NCI-H1694 treated with DMSO at 0.1 percent for 48 hours (cell line): ENCODE data around the gene TGFB2.

Experiments
- DNase-seq: peaks from one replicate; lab custom pipeline; 2025; lab: John Stamatoyannopoulos, UW

The TGFB2 gene

DNA sequence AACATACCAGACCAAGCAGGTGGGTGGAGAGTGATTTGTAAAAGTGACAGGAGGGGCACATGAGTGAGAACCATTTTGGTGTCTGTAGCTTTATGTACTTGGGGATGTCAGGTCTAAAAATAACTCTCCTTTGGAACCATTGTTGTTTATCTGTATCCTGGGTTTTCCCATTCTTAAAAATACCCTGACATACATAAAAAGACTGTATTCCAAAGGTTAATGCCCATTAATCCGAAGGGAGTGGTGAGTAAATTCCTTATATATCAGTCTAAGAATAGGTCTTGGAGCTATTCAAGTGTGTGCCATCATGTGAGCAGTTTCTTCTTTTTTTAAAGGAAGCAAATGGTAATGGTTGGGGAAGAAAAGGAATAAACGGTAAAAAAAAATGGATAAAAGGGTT lies 117.5 kb downstream of the TGFB2 start:
- no peak for DNase-seq

DNA sequence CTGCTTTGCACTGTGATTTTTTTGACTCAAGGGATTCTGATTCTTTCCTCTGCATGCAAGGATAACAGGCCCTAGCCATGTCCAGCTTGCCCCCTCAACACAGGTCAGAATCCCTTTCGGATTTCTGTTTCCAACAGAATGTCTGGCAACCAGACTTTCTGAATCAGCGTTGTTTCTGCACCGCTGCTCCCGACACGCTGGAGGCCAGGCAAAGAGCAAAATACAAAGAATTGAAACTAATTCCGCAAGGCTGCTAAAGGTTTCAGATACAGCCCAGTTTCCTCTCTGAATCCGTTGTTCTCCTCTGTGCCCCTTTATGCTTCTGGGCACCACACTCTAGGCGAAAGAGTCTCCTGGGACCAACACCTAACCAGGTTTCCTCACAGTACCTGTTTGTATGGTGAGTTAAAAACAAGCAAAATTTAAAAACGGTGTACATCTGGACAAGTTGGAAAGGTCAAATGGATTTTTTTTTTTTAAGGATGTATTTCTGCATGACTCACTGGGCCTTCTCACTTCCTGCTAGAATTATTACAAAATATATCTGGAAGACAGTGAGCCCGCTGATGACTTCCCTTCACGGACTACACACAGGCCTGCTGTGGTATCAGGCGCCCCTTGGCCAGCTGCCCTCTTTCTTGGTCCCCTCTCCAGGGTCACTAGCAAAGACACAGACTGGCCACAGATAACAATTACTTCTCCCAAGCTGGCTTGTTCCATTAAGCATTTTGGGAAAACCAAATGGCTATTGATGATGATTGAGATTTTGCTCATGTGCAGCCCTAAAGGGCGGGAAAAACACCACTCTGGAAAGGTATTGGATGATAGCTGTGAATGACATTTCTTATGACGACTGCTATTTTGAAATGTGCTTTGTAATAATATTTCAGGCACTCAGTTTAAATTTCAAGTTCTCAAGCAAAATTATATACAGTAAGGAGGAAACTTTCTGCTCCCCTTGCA lies 118.3 kb downstream of the TGFB2 start:
- no peak for DNase-seq

DNA sequence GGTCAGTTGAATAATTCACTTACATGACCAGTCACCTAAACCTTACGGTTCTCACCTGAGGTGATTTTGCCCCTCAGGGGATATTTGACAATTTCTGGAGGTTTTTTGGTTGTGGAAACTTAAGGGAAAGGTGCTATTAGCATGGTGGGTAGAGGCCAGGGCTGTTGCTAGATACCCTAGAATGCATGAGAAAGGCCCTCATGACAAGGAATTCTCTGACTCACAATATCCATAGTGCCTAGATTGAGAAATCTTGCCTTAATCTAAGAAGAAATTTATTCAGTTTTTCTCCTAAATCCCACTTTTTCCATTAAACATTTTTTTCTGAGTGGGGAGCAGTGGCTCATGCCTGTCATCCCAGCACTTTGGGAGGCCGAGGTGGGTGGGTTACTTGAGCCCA lies 119.7 kb downstream of the TGFB2 start:
- DNase-seq: no peak

DNA sequence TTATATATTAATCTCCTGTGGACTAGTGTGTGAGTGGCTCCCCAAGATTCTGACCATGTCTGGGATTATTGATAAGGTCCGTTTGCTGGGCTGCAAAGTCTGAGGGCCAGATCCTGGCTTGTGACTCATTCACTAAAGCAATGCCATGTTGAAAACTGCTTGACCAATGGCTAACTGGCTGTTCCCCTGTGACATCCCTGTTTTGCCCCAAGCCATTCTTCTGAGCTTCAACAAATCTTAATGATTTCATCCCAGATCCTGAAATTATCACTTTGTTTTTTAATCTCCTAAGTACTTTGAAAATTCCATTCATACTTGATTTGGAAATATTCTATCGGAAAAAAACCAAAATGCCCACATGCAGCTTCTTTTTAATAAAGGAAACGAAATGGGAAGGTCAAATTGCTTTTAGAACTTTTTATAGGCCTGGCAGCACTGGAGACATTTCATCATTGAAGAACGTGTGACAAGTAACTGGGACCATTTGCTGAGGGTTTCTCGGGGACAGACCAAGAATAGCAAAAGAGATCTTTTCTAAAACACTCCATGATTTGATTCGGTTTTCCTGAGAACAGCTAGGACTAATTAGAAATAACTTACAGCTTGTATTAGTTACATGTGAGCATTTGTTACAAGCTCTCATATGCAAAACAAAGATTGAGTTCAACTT lies 121.3 kb downstream of the TGFB2 start:
- DNase-seq: no peak

DNA sequence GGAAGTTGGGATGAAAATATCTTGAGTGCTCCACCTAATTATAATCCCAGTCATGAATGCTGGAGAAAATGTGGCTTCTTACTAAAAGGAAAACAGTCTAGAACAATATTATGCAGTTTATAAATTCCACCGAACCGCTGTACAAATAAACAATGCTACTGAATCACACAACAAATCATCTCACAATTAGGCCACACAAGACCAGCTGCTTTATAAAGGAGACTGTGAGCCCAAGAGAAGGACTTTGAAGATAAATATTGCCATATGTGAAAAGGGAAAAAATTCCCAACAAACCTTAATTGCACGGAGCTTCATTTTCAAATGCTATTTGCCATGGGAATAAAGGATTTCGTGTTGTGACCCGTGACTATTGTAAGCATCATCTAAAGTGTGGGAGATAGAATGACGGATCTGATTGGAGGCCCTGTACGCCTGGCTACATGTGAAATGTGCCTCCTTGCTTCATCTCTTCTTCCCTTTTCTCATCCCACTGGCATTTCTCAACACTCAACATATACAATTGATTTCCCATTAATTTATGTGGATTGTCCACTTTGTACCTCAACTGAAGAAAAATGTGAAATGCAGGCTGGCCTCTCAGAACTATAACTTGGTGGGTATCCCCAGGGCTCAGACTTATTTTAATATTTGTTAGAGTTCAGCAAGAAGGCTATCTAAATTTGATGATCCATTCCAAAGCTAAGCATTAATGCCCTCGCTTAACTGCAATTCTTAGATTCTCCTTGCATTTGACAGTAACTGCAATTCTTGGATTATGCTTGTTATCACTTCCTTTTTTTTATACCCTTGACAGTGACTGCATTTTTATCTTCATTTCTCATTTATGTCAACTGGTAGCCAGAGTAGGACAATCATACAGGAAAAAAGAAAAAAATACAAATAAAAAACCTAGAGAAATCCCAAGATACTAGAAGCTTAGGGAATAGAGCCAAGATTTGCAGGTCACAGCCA lies 122.3 kb downstream of the TGFB2 start:
- DNase-seq: no peak

DNA sequence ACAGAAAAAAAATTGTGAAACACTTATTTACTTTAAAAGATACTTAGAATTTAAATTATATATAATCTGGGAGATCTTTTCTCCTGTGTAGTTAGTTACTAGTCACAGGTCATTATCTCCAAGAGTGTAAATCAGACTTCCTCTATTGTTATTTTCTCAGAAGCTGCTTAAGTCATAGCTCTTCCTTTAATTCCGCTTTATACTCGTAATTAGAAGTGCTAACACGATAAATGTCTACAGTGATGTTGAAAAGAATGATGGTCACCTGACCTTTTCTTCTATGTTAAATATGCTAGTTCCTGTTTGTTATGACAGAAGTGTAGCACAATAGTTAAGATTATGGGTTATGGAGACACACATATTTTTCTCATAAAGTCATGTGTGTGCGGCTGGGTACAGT lies 123.6 kb downstream of the TGFB2 start:
- DNase-seq: no peak

DNA sequence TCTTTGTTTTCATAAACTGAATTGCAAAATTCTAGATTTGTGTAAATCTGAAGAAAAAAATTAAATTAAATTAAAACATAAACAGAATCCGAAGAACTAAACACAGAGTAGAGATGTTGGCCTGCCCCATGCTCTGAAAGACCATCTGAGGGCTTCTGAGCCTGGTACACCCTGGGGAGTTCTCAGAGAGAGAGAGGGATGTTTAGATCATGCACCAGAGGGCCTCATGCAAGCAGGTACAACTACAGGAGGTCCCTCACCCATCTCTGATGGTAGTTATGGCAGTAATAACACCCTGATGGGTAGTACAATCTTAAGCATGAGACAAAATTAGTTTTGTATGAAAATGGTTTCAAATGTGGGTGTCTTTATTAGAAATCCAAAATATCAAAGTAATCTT lies 127.7 kb downstream of the TGFB2 start:
- DNase-seq: no peak

DNA sequence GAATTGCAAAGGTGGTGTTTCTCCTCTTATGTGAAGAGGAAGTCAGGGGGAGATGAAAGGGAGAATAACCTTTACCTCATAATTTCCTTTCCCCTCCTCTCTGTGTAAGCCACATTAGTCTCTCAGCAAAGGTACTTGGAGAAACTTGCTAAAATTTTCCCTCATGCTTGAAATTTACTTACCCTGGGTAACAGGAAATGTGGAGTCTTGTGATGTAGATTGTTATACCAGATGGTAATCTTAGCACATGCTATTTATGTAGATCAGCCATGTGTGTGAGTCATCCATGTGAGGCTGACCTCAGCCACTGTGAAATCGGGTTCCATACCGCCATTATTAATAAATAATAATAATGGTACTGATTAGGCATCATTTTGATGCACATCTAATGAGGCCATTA lies 128.4 kb downstream of the TGFB2 start:
- DNase-seq: no peak

DNA sequence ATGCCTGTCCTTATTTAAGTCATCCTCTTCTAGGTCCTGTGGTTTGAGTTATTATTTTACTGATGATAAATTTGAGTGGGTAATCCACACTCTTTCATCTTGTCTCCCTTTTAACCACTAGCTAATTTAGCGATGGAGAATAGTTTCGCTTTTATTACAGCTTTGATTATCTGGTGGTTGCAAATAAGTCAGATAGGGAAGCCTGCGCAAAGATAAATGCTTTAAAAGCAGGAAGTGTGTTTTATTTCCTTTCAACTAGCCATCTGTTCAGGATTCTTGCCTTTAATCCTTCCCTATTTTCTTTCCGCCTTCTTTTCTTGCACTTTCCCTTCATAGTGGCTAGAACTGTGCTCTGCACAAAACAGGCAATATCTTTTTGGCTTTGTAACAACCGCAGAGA lies 129.0 kb downstream of the TGFB2 start:
- no peak for DNase-seq

DNA sequence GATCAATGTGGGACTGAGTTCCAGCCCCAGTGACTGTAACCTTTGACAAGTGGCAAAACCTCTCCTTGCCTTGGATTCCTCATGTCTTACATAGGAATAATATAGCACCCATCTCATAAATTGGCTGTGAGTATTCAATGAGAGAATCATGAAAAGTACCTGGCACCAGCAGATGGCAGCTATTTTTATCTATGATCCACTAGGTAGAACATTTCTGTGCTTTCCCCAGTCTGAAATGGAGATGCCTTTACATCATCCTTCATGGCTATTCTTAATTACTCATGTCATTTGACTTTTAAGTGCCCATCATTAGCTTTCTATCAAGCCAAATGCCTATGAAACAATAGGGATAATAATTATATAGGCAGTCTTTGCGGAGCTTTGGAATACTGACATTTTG lies 130.1 kb downstream of the TGFB2 start:
- DNase-seq: no peak

DNA sequence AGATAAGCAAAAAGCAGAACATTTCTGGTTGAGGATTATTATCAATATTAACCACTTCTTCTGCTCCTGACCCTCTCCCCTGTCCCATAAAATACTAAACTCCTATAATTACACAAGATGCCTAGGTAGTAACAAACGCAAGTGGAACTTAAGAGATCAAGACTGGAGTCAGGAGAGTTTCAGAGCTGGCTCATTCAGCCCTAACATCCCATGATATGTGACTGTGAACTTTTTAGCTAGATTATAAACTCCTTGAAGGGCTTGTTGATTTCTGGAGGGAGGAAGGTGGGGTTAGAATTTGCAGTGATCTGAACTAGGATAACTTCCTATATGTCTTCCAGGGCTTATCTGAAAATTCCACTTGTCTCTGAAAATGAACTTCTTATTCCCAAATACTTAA lies 130.6 kb downstream of the TGFB2 start:
- no peak for DNase-seq

DNA sequence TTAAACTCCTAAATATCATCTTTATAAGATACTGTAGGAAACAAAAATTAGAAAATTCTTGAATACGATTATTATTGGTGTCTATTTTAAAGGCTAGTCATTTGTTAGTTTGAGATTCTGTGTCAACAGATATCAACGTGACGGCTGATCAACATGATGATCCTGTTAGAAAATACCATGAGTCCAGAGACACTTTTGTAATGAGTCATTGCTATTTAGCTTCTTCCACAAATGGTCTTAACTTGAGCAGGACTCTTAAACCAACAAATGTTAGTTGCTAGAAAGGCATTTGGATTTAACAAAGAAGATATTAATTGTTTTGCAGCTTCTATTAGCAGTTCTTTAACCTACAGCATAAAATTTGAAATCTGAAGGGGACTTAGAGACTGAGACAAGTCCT lies 131.2 kb downstream of the TGFB2 start:
- no peak for DNase-seq

DNA sequence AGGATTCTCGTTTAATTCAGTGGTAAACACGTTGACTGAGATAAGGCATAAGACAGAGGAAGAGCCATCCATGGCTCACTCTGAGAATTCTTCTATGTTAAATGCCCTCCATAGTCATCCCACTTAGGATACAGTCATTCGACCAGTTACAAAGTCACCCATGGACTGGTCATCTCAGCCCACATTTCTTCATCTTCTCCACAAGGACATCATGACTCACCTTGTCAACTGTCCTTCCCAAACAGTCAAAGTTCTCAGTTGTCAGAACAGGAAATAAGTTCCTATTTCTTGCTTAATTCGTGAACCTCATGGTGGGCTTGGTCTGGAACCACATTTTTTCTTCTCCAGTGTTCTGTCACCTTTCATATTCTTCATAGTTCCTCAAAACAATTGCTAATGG lies 133.2 kb downstream of the TGFB2 start:
- no peak for DNase-seq

DNA sequence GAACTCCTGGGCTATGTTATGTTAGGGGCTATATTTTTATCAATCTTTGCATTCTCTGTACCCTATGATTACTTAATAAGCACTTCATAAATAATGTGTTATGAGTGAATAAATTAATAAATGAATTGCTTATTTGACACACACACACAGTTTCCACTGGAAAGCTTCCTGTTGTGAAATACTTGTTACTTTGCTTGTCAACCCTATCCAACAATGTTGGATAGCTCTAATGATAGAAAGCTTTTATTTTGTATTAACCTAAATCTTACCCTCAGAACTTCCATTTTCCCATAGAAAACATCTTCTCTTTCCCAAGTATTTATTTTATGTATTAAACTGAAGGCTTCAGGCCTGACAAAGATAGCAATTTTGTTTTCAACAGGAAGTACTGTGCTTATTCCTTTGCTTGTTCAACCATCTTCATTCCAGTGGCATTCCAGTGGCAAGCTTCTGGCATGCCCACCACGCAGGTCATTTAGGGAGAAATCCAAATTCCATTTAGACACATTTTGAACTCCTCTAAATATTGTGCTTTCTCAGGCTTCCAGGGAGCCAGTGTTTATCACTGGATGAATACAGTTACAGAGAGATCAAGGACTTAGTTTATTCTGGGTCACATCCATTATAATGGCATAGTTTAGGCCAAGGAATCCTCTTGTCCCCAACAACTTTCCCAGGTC lies 134.4 kb downstream of the TGFB2 start:
- no peak for DNase-seq

DNA sequence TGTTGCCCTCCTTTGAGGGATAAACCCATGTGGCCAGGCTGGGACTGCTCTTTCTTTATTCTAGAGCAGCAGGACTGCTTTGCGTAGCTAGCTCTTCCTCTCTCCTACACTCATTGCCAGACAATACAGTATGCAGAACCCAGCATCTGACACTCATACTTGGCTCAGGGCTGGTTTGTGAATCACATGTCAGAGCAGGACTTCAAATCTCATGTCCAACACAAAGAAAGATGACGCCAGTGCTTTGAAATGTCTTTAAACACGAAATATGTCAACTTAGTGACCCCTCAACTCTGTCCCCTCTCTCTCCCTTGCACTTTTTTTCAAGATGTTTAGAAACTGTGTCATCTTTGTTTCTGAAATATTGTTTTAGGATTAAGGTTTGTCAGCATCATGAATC lies 135.0 kb downstream of the TGFB2 start:
- no peak for DNase-seq

DNA sequence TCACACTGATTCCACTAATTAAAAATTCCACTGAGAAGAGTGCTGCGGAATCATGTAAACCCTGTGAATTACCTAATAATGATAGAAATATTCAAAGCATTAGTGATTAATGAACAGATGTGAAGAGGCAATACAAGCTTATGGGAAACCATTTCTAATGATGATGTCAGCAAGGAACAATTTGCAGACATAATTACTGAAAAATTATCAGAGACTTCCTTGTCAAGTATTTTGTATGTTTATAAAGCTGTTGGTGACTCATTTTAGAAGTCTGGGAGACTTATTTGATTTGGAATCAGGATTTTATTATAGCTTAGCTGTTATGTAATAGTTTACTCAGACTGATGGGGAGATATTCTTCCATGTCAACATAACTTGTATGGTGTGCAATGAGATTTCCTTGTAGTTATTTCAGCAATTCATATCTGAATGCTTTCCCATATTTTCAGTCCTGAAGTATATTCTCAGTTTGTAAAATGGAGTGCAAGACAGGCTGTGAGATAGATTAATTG lies 135.5 kb downstream of the TGFB2 start:
- no peak for DNase-seq

DNA sequence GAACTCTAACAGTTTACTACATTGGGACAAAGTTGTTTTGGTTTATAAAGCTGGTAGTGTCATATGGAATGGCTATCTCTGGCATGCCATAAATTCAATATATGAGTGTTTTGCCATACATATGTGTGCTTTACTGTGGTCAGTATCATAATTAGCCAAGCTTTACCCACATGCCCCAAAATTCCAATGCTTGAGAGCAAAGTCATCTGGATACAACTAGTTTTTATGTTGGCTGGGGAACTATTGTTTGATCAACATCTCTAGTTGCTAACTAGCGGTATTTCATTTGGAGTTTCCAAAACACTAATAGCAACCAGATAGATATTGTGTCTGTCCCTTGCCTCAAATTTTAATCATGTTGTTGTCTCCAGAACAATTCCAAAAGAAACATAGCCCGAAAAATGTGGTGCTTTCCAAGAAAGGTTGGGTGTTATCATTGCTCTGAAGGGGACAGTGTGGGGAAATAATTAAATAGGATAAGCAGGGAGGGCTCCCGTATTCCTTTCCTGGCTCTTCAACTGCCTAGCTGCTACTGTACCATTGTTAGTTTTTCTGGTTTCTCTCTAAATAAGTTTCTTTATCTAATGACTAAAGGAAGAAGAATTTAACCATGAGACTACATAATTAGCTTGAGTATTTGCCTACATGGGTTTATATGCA lies 136.1 kb downstream of the TGFB2 start:
- DNase-seq: no peak

DNA sequence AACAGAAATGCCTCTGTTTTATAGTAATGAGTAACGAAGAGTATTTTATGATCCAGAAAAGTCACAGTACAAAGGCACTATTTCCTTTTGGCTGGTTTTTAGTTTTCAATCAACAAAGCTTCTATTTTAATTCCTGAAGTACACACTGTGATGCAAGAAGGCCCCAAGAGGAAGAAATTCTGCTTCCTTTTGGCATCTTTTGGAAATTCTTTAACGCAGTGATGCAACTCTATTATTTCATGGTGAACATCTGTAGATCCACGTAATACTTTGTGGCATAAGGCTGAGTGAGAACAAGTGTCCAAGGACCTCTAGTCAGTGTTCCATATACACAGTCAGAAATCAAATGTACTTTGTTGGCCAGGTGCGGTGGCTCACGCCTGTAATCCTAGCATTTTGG lies 137.5 kb downstream of the TGFB2 start:
- DNase-seq: no peak

DNA sequence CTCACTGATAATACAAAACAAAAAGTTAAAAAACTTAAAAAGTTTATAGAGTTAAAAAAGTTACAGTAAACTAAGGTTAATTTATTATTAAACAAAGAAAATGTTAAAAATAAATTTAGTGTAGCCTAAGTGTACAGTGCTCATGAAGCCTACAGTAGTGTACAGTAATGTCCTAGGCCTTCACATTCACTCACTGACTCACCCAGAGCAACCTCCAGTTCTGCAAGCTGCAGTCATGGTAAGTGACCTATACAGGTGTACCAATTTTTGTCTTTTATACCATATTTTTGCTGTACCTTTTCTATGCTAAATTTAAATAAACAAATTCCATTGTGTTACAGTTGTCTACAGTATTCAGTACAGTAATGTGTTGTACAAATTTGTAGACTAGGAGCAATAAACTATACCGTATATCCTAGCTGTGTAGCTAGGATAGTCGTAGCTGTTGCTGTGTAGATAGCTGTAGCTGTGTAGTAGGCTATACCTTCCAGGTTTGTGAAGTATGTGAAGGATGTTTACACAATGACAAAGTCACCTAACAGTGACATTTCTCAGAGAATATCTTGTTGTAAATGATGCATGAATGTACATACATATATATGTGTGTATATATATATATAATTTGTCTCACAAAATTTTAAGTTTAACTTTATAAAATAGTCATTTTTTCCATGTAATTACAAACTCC lies 140.2 kb downstream of the TGFB2 start:
- DNase-seq: no peak

DNA sequence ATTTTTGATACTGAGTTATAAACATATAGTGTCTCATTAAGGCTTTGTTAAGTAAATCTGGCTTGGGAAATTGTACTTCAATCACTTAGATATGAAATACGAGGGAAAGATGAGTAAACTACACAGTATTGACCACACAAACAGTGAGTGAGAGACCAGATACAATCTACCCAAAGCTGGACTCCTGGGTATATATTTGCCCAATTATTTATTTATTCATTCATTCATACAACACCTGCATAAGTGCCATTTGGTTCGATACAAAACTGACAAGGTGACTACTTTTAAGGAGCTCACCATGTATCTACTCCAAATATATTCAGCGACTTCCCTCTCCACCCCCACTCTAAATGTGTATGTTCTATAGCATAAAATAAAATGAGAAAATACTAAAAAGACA lies 143.4 kb downstream of the TGFB2 start:
- no peak for DNase-seq
